Superior temporal gyrus (tissue), 1 donor: ENCODE results near the gene MCM6.

ENCODE experiments used
- DNase-seq: peaks from one replicate; pipeline ENCODE4 v3.0.0-alpha.2; 2016; ENCODE audit errors: extremely low spot score

Gene MCM6

DNA sequence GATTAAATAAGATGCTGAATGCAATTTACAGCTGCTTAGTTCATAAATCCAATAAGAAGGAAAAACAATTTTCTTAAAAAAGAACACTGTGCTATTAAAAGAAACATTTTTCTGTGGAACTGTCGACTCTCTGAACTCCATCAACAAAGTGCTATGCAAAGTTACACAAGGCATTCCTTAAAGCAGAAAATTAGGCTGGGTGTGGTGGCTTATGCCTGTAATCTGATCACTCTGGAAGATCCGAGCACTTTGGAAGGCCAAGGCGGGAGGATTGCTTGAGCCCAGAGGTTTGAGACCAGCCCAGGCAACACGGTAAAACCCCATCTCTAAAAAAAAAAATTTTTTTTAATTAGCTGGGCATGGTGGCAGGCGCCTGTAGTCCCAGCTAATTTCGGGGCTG, 13.0 kb downstream of the MCM6 start:
- no peak for DNase-seq

DNA sequence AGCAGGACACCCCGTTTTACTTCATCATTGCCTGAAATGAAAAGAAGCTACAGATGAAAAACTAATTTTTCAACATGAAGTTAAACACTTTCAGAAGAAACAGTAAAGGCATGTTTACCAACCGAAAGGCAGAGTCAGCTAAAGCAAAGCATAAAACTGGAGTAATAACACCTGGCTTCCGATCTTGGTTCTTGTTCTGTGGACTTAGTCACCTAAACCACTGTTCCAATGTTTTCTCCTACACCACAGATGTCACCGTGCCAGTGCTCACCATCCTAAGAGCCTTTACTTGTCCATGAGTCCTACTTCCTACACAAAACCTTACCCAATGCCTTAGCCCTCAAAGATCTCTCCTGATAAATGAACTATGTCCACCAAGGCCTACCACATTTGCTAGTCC, 13.5 kb downstream of the MCM6 start:
- DNase-seq: no peak

- DNase-seq: no peak
Observed at GRCh38 chr2:135853401-135853800, 22.8 kb downstream of the MCM6 start.

DNA sequence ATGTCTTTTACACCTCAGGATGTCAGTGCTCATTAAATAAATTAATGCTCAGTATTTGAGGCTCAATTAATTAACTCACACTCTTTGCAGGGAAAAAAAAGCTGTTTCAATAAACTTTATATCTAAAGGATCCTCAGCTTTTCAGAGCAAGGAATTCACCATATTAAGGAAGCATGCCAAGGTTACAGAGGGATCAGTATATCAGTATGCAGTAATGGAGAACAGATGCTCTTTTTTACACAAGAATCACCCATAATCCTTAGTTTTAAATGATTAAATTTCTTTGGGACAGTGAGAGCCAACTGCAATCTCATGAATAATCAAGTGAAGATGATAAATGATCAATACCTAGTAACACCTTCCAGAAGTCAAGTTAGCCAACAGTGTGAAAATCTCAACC, 24.4 kb downstream of the MCM6 start:
- DNase-seq: no peak

GRCh38 chr2:135850892-135851668, 25.2 kb downstream of the MCM6 start:
- DNase-seq: no peak

DNA sequence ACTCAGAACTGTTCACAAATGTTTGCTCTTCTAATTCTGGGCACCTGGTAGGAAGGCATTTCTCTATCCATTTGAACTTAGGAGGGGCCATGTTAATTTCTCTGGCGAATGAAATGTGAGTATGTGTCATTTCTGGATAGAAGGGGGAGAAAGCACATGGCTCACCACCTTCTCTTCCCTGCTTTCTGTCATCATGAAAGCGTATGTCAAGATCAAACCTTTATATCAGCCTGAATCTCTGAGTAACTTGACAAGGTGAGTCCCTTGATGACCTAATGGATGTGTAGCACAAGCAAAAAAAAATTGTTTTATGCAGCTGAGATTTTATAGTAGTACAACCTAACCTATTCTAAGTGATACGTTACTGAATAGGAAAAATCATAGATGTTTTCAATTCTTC, 27.2 kb downstream of the MCM6 start:
- no peak for DNase-seq

GRCh38 chr2:135845997-135846396, 30.2 kb downstream of the MCM6 start:
- no peak for DNase-seq

- no peak for DNase-seq
Observed at GRCh38 chr2:135845257-135845656, 31.0 kb downstream of the MCM6 start.

- DNase-seq: no peak
Observed at GRCh38 chr2:135844301-135844895, 31.8 kb downstream of the MCM6 start.

- DNase-seq: no peak
Observed at GRCh38 chr2:135843671-135844070, 32.6 kb downstream of the MCM6 start.

- no peak for DNase-seq
Observed at GRCh38 chr2:135840601-135841000, 35.6 kb downstream of the MCM6 start.

DNA sequence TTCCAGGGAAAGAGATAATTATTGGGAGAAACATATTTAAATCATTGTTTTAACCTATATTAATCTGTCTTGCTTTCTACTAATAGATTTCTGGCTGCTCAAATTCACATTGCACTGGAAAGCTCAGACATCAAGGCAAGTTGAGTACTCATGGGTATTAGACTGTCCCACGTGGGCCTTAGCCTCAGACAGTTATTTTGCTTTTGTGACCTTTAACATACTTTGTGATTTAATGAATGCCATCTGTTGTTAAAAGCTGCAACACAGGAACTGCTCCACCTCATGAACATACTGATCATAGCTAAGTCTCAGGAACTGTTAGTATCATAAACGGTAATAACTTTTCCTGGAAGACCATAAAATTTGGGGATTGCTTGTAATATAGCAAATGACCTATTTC, 36.5 kb downstream of the MCM6 start:
- DNase-seq: no peak

GRCh38 chr2:135838502-135838901, 37.7 kb downstream of the MCM6 start:
- no peak for DNase-seq

- no peak for DNase-seq
Observed at GRCh38 chr2:135836596-135837270, 39.5 kb downstream of the MCM6 start, which contains the start of gene LCT. Gene LCT, minus strand, starts transcription at chr2:135837184. Its CDS starts 15 bp downstream, at chr2:135837169.

DNA sequence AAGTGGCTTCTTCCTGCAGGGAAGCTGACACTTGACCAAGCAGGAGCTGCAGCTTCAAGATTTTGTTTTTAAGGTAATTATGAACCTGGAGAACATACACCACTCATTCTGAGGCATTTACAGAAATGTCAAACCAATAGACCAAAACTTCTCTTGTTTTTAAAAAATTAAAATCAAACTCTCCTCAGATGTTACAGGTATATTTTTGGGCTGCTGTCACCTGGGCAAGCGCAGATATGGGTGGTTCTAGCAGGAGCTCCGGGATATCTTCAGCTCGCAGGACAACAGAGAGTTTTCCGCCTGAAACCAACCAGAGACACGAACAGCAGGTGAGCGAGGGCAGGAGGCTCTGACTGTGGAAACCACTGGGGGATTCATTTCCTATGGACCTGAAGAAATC, 43.4 kb downstream of the MCM6 start:
- no peak for DNase-seq

DNA sequence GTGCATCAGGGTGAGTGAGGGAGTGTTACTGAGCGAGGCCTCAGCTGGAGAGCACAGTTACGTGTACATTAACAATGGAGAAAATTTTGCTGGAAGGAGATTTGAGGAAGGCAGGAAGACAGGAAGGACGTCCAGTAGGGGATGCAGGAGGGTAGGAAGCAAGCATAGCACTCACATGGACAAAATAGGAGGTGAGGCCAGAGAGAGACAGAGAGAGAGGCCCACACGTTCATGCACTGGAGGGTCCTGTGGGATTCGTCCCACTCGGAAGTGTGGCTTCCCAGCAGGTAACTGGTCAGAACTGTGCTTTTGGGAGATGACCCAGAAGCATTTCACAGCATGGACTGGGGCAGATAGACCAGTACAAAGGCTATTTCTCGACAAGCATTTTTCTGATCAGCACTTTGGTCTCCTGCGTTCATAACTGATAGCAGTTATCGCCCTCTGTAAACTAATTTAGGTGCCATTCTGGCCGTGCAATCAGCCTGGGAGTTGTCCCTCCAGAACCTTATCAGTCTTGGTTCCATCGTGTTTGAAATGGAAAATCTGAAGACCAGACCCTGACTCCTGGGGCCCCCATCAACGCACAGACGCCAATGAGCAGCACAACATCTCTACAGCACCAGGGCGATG, 44.9 kb downstream of the MCM6 start:
- no peak for DNase-seq

GRCh38 chr2:135829378-135830135, 46.7 kb downstream of the MCM6 start:
- no peak for DNase-seq

DNA sequence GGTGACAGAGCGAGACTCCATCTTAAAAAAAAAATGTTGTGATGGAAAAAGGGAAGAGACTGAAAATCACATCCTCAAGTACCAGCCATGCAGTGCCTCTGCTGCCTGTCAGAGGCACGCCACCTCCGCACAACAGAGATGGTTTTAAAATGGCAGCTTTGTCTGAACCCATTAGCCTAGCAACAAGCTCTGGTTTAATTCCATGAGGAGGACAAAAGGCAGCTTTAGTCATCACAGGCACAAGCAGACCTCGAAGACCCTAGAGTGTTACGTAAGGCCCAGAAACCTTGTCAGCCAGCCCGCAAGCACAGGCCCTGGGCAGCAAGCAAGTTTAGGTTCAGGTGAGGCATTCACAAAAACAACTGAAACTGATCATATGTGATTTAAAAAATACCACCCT, 49.7 kb downstream of the MCM6 start:
- no peak for DNase-seq

GRCh38 chr2:135825550-135826176, 50.6 kb downstream of the MCM6 start:
- no peak for DNase-seq

- DNase-seq: no peak
Observed at GRCh38 chr2:135825131-135825530, 51.1 kb downstream of the MCM6 start.

DNA sequence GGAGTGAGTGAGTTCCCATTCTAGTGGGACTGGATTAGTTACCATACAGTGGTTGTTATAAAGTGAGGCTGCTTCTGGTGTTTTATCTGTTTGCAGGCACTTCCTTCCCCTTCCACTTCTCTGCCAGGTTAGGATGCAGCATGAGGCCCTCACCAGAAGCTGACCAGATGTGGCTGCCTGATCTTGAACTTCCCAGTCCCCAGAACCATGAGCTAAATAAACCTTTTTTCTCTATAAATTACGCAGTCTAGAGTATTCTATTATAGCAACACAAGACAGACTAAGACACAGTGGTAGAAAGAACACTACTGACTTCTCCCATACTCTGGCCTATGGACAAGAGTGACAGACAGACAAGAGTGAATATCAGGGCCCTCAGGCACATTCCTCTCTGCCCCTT, 53.4 kb downstream of the MCM6 start:
- DNase-seq: no peak
